Loucy (cell line): Measurements from ENCODE around the gene ABCA1.

Experiments
- H2AFZ ChIP-seq: fragments of 200-600 bp; sonication (generic); 2 replicates; pipeline ENCODE4 v1.6.0; 2016; ENCODE audit warnings: antibody characterized with exemption, mild to moderate bottlenecking, low read length, moderate library complexity
- H3F3A ChIP-seq: fragments of 200-600 bp; 2 replicates; pipeline ENCODE4 v1.6.0; 2016; ENCODE audit warnings: antibody characterized with exemption, low read depth, mild to moderate bottlenecking
- H3K27me3 ChIP-seq: fragments of 200-600 bp; sonication (generic); 2 replicates; pipeline ENCODE4 v1.6.1; 2014; ENCODE audit warnings: low read length, mild to moderate bottlenecking; ENCODE audit not compliant: insufficient read depth, poor library complexity, severe bottlenecking
- H3K36me3 ChIP-seq: fragments of 200-600 bp; sonication (generic); 2 replicates; pipeline ENCODE4 v1.6.1; 2016; ENCODE audit warnings: low read length; ENCODE audit not compliant: insufficient read depth
- H3K4me1 ChIP-seq: fragments of 200-600 bp; sonication (generic); 2 replicates; pipeline ENCODE4 v1.5.1; 2014; ENCODE audit warnings: low read length, mild to moderate bottlenecking; ENCODE audit not compliant: insufficient read depth, poor library complexity, severe bottlenecking
- H3K4me2 ChIP-seq: fragments of 200-600 bp; sonication (generic); 2 replicates; pipeline ENCODE4 v1.6.0; 2014; ENCODE audit warnings: antibody characterized with exemption, low read length, low read depth, mild to moderate bottlenecking; ENCODE audit not compliant: poor library complexity, severe bottlenecking
- H3K4me3 ChIP-seq: fragments of 200-600 bp; sonication (generic); 2 replicates; pipeline ENCODE4 v1.5.1; 2014; ENCODE audit warnings: low read length, mild to moderate bottlenecking, mixed read lengths; ENCODE audit not compliant: poor library complexity, severe bottlenecking
- H3K79me2 ChIP-seq: fragments of 200-600 bp; sonication (generic); 2 replicates; pipeline ENCODE4 v1.6.1; 2014; ENCODE audit warnings: low read length; ENCODE audit not compliant: insufficient read depth
- H3K9ac ChIP-seq: fragments of 200-600 bp; sonication (generic); 2 replicates; pipeline ENCODE4 v1.6.0; 2014; ENCODE audit warnings: mild to moderate bottlenecking, low read depth, low read length, moderate library complexity; ENCODE audit not compliant: poor library complexity, severe bottlenecking
- H3K9me2 ChIP-seq: fragments of 200-600 bp; sonication (generic); replicated peaks from 2 replicates; pipeline ENCODE4 v1.6.1; 2016; ENCODE audit warnings: low read depth, low read length, mixed read lengths
- H3K9me3 ChIP-seq: fragments of 200-600 bp; sonication (generic); 2 replicates; pipeline ENCODE4 v1.6.1; 2014; ENCODE audit warnings: mild to moderate bottlenecking, antibody characterized with exemption, low read length, low read depth; ENCODE audit not compliant: insufficient read depth
- H4K20me1 ChIP-seq: fragments of 200-600 bp; sonication (generic); 2 replicates; pipeline ENCODE4 v1.6.0; 2014; ENCODE audit warnings: antibody characterized with exemption, low read length, mild to moderate bottlenecking; ENCODE audit not compliant: insufficient read depth, poor library complexity, severe bottlenecking
- EZH2phosphoT487 ChIP-seq: fragments of 200-600 bp; IDR thresholded peaks from 2 replicates; pipeline ENCODE4 v1.6.1; 2018; ENCODE audit warnings: antibody characterized with exemption, mild to moderate bottlenecking, moderate library complexity, borderline replicate concordance
- TF ChIP-seq, protein P1 (sequence below): fragments of 200-600 bp; sonication (generic); conservative IDR thresholded peaks from 2 replicates; pipeline ENCODE4 v1.5.1; 2014; ENCODE audit warnings: mild to moderate bottlenecking, antibody characterized with exemption, low read length

ABCA1 gene

DNA sequence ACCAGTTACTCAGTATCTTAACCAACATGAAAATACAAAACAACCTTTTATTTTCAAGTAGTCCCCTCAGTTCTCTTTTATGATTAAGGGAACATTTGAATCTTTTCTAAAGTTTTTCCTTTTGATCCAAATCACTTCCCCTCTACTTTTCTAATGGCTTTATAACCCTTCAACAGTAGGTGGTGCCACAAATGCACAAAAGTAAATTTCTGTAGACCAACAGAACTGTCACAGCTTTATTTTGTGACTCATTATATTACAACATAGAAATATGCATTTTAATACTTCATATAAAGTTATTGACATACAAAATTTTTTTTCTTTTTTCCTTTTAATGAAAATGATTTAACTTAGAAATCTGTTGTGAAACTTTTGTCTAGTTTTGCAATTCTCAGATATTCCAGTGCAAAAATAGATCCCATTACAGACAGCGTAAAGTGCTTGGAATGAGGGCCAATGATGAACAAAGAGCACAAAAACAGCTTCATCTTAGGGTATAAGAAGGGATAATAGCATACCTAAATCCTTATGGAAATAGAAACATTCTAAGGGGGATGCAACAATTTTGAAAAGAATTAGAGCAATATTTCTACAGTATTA, 147.1 kb downstream of the ABCA1 start:
- no peaks in the 10 kb centered on the region for H3K4me1 ChIP-seq
- H3K27me3 ChIP-seq, result no peaks in the 10 kb centered on the region
- H4K20me1 ChIP-seq, result no peaks in the 10 kb centered on the region
- H3K9me2 ChIP-seq, result no peaks in the 10 kb centered on the region
- no peaks in the 10 kb centered on the region for H3K36me3 ChIP-seq
- H3K4me3 ChIP-seq, result no peak overlapping the region
- no peaks in the 10 kb centered on the region for H3F3A ChIP-seq
- TF ChIP-seq, protein P1, sequence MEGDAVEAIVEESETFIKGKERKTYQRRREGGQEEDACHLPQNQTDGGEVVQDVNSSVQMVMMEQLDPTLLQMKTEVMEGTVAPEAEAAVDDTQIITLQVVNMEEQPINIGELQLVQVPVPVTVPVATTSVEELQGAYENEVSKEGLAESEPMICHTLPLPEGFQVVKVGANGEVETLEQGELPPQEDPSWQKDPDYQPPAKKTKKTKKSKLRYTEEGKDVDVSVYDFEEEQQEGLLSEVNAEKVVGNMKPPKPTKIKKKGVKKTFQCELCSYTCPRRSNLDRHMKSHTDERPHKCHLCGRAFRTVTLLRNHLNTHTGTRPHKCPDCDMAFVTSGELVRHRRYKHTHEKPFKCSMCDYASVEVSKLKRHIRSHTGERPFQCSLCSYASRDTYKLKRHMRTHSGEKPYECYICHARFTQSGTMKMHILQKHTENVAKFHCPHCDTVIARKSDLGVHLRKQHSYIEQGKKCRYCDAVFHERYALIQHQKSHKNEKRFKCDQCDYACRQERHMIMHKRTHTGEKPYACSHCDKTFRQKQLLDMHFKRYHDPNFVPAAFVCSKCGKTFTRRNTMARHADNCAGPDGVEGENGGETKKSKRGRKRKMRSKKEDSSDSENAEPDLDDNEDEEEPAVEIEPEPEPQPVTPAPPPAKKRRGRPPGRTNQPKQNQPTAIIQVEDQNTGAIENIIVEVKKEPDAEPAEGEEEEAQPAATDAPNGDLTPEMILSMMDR, result peak; percentile 75
- no peak for TF ChIP-seq EZH2phosphoT487
- H2AFZ ChIP-seq, result no peak overlapping the region
- H3K79me2 ChIP-seq, result no peaks in the 10 kb centered on the region
- no peak overlapping the region for H3K9ac ChIP-seq
- H3K9me3 ChIP-seq, result no peaks in the 10 kb centered on the region
- no peak overlapping the region for H3K4me2 ChIP-seq

GRCh38 chr9:104779946-104780535, 147.9 kb downstream of the ABCA1 start:
- Histone ChIP-seq H2AFZ (no peak overlapping the region), H3K79me2 (no peaks in the 10 kb centered on the region), H3K9me3 (no peaks in the 10 kb centered on the region), H3K4me1 (no peaks in the 10 kb centered on the region), H3K27me3 (no peaks in the 10 kb centered on the region), H3F3A (no peaks in the 10 kb centered on the region), H3K9ac (no peak overlapping the region), H4K20me1 (no peaks in the 10 kb centered on the region), H3K36me3 (no peaks in the 10 kb centered on the region), H3K4me3 (no peak overlapping the region), H3K4me2 (no peak overlapping the region), H3K9me2 (no peaks in the 10 kb centered on the region)
- TF ChIP-seq, protein P1, result no peak
- no peak for TF ChIP-seq EZH2phosphoT487

DNA sequence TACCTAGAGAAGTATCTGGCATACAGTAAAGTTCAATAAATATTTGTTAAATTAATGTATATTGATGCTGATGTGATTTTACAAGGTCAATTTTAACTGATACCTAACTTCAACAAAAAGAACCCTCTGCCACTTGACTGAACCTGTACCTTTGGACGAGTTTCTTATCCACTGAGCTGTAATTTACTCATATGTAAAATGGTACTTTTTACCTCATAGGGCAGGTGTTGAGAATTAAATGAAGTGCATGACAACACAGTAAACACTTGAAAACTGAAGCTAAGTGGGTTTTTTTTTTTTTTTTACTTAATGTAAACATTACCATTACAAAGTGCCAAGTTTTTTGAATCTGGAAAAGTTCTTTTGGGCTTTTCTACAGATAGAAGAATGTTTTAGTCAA, 148.6 kb downstream of the ABCA1 start:
- H3K27me3 ChIP-seq, result no peaks in the 10 kb centered on the region
- no peaks in the 10 kb centered on the region for H3K9me2 ChIP-seq
- no peak overlapping the region for H3K9ac ChIP-seq
- no peaks in the 10 kb centered on the region for H3K9me3 ChIP-seq
- no peaks in the 10 kb centered on the region for H3K4me1 ChIP-seq
- no peaks in the 10 kb centered on the region for H3F3A ChIP-seq
- no peaks in the 10 kb centered on the region for H3K79me2 ChIP-seq
- H3K4me3 ChIP-seq, result no peak overlapping the region
- TF ChIP-seq, protein P1, result no peak
- TF ChIP-seq EZH2phosphoT487, result no peak
- no peak overlapping the region for H2AFZ ChIP-seq
- no peaks in the 10 kb centered on the region for H4K20me1 ChIP-seq
- H3K36me3 ChIP-seq, result no peaks in the 10 kb centered on the region
- H3K4me2 ChIP-seq, result no peak overlapping the region
